ENCODE results near the gene RSU1. TPM values are rescaled to one million over a fixed set of nuclear protein-coding genes. Genes with fewer than 3 reads are reported as not detected.

The RSU1 gene
- total and polyA plus RNA-seq, 12 donors, result 25.5 to 74.2 (median 48.3) TPM

- TF ChIP-seq, protein P1, sequence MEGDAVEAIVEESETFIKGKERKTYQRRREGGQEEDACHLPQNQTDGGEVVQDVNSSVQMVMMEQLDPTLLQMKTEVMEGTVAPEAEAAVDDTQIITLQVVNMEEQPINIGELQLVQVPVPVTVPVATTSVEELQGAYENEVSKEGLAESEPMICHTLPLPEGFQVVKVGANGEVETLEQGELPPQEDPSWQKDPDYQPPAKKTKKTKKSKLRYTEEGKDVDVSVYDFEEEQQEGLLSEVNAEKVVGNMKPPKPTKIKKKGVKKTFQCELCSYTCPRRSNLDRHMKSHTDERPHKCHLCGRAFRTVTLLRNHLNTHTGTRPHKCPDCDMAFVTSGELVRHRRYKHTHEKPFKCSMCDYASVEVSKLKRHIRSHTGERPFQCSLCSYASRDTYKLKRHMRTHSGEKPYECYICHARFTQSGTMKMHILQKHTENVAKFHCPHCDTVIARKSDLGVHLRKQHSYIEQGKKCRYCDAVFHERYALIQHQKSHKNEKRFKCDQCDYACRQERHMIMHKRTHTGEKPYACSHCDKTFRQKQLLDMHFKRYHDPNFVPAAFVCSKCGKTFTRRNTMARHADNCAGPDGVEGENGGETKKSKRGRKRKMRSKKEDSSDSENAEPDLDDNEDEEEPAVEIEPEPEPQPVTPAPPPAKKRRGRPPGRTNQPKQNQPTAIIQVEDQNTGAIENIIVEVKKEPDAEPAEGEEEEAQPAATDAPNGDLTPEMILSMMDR (IDR thresholded peaks at IDR 0.05), result no peak
- no peaks in the 10 kb centered on the region for H3K36me3 ChIP-seq
- no peak overlapping the region for H3K4me3 ChIP-seq
- H3K9me3 ChIP-seq, result no peaks in the 10 kb centered on the region
- H3K27ac ChIP-seq, result no peak overlapping the region
- no peak for DNase-seq
- WGBS, 2 donors, result 76 to 100% methylated on average over 2 of the region's 2 CpGs
- no peak for ATAC-seq
- H3K27me3 ChIP-seq, result no peaks in the 10 kb centered on the region
- intact Hi-C loops (cut with DNase I), result no loop called here
- H3K4me1 ChIP-seq, result peaks cover 0 to 1% (median 0%) of the 10 kb centered on the region in 9 donors
Observed at GRCh38 chr10:16648366-16648765, 168.9 kb downstream of the RSU1 start.

DNA sequence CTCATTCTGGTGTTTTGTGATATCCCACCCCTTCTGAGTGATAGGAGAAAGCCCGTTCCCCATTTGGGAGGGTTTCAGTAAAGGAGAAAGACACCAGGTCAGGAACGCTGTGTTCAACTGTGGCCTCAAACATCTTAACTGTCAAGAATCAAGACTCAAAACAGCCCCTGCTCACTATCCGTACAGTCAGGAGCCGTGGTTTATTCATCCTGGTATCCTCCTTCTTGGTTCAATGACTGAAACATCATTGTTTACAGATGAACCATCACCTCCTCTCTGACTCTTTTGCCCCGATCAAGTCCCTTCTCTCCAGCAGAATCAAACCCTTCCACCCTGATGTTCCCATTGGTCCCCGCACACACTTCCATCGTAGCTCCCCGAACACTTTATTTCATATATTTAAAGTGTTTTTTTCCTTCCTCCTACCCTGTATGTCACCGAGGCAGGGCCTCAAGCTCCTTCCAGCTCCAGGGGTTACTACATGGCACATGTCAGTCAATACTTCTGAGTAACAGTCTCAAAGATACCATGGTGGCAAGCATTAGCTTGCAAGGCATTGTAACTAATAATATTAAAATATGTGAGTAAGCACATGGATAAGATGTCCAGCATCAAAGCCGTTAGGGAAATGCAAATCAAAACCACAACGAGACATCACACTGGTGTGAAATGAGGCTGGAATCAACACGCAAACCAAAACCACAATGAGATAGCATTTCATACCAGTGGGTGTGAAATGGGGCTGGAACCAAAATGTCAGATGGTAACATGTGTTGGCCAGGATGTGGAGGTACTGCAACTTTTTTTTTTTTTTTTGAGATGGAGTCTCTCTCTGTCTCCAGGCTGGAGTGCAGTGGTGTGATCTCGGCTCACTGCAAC, 170.8 kb downstream of the RSU1 start:
- Histone ChIP-seq H3K36me3 (no peaks in the 10 kb centered on the region), H3K9me3 (no peaks in the 10 kb centered on the region), H3K4me1 (peaks cover 0 to 3% (median 0%) of the 10 kb centered on the region in 9 donors), H3K27ac (no peak overlapping the region), H3K27me3 (no peaks in the 10 kb centered on the region), H3K4me3 (no peak overlapping the region)
- 93 to 95% methylated on average over 13 of the region's 13 CpGs for WGBS, 2 donors
- TF ChIP-seq, protein P1 (IDR thresholded peaks at IDR 0.05), result no peak
- intact Hi-C loops (cut with DNase I), result no loop called here
- ATAC-seq (no peak), DNase-seq (no peak)

DNA sequence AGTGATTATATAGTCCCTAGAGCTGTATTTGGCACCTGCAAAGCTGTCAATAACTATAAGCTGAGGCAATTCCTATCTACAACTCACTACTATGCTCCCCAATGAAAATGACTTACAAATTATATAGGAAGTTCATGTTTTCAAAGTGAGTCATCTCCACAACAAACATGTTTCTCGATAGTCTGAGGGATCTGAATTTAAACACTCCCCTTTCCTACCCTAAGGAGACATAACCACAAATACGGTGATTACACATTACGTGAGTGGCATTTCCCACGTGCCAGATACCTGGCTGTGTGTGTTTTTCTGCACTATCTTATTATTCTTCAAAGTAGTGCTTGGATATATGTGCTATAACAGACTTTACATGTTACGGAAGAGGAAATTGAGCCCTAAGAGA, 173.1 kb downstream of the RSU1 start:
- intact Hi-C loops (cut with DNase I), result no loop called here
- Histone ChIP-seq H3K4me3 (no peak overlapping the region), H3K27me3 (no peaks in the 10 kb centered on the region), H3K9me3 (no peaks in the 10 kb centered on the region), H3K27ac (no peak overlapping the region), H3K4me1 (peaks cover 0 to 16% (median 8%) of the 10 kb centered on the region in 9 donors), H3K36me3 (no peaks in the 10 kb centered on the region)
- 80 to 83% methylated on average over 5 of the region's 5 CpGs for WGBS, 2 donors
- DNase-seq, result no peak
- TF ChIP-seq, protein P1 (IDR thresholded peaks at IDR 0.05), result no peak
- ATAC-seq, result no peak

GRCh38 chr10:16643502-16643901, 173.7 kb downstream of the RSU1 start:
- WGBS, 2 donors, result 79 to 93% methylated on average over 3 of the region's 3 CpGs
- intact Hi-C loops (cut with DNase I), result no loop called here
- no peaks in the 10 kb centered on the region for H3K9me3 ChIP-seq
- DNase-seq, result no peak
- H3K27ac ChIP-seq, result no peak overlapping the region
- H3K27me3 ChIP-seq, result no peaks in the 10 kb centered on the region
- no peak for ATAC-seq
- TF ChIP-seq, protein P1 (IDR thresholded peaks at IDR 0.05), result no peak
- H3K36me3 ChIP-seq, result no peaks in the 10 kb centered on the region
- no peak overlapping the region for H3K4me3 ChIP-seq
- H3K4me1 ChIP-seq, result peaks cover 0 to 17% (median 8%) of the 10 kb centered on the region in 9 donors
